ENCODE results near the gene TPR. TPM values are rescaled to one million over a fixed set of nuclear protein-coding genes. Genes with fewer than 3 reads are reported as not detected.

TPR gene
- polyA plus RNA-seq, 1 of the 3 experiments (the other 2 are of a cell fraction) = 37.5 TPM

GRCh38 chr1:186303911-186304310 is 71.1 kb downstream of the TPR start:
- Histone ChIP-seq H3K4me2 (no peak overlapping the region), H3K4me1 (ENCODE audit: control insufficient read depth in 1 of 2, insufficient read depth in 2 of 2, low read depth in 1 of 2, low read length in 1 of 2) (no peaks in the 10 kb centered on the region), H3K9ac (no peak overlapping the region), H3K27ac (ENCODE audit: low read depth in 2 of 2, low read length in 1 of 2) (no peak overlapping the region), H3K9me3 (no peaks in the 10 kb centered on the region), H3K79me2 (ENCODE audit: insufficient read depth) (no peaks in the 10 kb centered on the region), H3K4me3 (ENCODE audit: low read depth in 2 of 2, low read length in 1 of 2) (no peak overlapping the region), H3K9me2 (no peaks in the 10 kb centered on the region), H3K36me3 (replicated peaks in 1 of 2; ENCODE audit: control insufficient read depth in 1 of 2, insufficient read depth in 2 of 2, low read length in 1 of 2) (no peaks in the 10 kb centered on the region), H3K27me3 (ENCODE audit: insufficient read depth) (no peaks in the 10 kb centered on the region), H4K20me1 (ENCODE audit: insufficient read depth) (no peaks in the 10 kb centered on the region), H2AFZ (ENCODE audit: low read depth) (no peak overlapping the region), H3F3A (replicated peaks; ENCODE audit: insufficient read depth) (no peaks in the 10 kb centered on the region)
- no peak for TF ChIP-seq RAD21 (IDR thresholded peaks at IDR 0.05; ENCODE audit: low read length)
- TF ChIP-seq PBX3 (IDR thresholded peaks at IDR 0.05) = no peak
- no peak for TF ChIP-seq GATA2 (CRISPR knock-in tag; IDR thresholded peaks at IDR 0.05)
- TF ChIP-seq EP300 (IDR thresholded peaks at IDR 0.05; ENCODE audit: borderline replicate concordance in 1 of 2, low read depth in 1 of 2, low read length in 1 of 2) = no peak
- no peak for TF ChIP-seq POLR2AphosphoS5 (IDR thresholded peaks at IDR 0.05; ENCODE audit: low read depth, low read length)
- no peak for TF ChIP-seq NFIC (IDR thresholded peaks at IDR 0.05; ENCODE audit: borderline replicate concordance)
- TF ChIP-seq RCOR1 (IDR thresholded peaks at IDR 0.05; ENCODE audit: low read length) = no peak
- TF ChIP-seq JUND (IDR thresholded peaks at IDR 0.05) = no peak
- TF ChIP-seq USF2 (IDR thresholded peaks at IDR 0.05; ENCODE audit: borderline replicate concordance, low read depth, low read length) = no peak
- TF ChIP-seq NRF1 (IDR thresholded peaks at IDR 0.05; ENCODE audit: low read depth, low read length) = no peak
- TF ChIP-seq FOXJ3 (CRISPR knock-in tag; IDR thresholded peaks at IDR 0.05) = no peak
- no peak for TF ChIP-seq MXI1 (IDR thresholded peaks at IDR 0.05; ENCODE audit: low read depth, low read length)
- TF ChIP-seq EZH2phosphoT487 (IDR thresholded peaks at IDR 0.05; ENCODE audit: borderline replicate concordance, low read depth) = no peak
- TF ChIP-seq SIN3A (IDR thresholded peaks at IDR 0.05; ENCODE audit: borderline replicate concordance, low read depth, low read length) = no peak
- no peak for TF ChIP-seq RXRA (IDR thresholded peaks at IDR 0.05; ENCODE audit: borderline replicate concordance, low read depth)
- TF ChIP-seq ZBTB33 (IDR thresholded peaks at IDR 0.05; ENCODE audit: borderline replicate concordance, low read depth) = no peak
- WGBS (ENCODE audit: low lambda C conversion rate) = 38% methylated on average over 2 of the region's 2 CpGs
- CTCF ChIA-PET = interaction anchor here (0.8 to 2.4 kb wide), 5 partner anchors 10 to 35 kb away, joined by 3 to 11 read pairs (median 3); no protein-coding TSS in a partner anchor
- no peak for DNase-seq
- POLR2A ChIA-PET = no interaction called here
